GM12801 (cell line): Measurements from ENCODE around the gene FGGY.

Source experiments
- CTCF ChIP-seq: IDR thresholded peaks from one replicate; pipeline ENCODE4 v1.5.1; 2011; ENCODE audit warnings: control low read depth; ENCODE audit not compliant: insufficient read length; ENCODE audit errors: extremely low read depth

The FGGY gene

GRCh38 chr1:59666106-59666505 lies 369.2 kb downstream of the FGGY start:
- no peak for TF ChIP-seq CTCF

GRCh38 chr1:59667020-59667419 lies 370.1 kb downstream of the FGGY start:
- TF ChIP-seq CTCF, result no peak

- no peak for TF ChIP-seq CTCF
Measured at GRCh38 chr1:59669752-59670312, 372.9 kb downstream of the FGGY start.

- TF ChIP-seq CTCF, result no peak
Measured at GRCh38 chr1:59670662-59671061, 373.8 kb downstream of the FGGY start.

GRCh38 chr1:59671066-59671952 lies 374.4 kb downstream of the FGGY start:
- no peak for TF ChIP-seq CTCF

- no peak for TF ChIP-seq CTCF
Measured at GRCh38 chr1:59671953-59672305, 375.0 kb downstream of the FGGY start.

- TF ChIP-seq CTCF, result no peak
Measured at GRCh38 chr1:59672851-59673572, 376.1 kb downstream of the FGGY start.
